ENCODE results near the gene MTHFD1L.
A peak's percentile ranks its signal among the peaks of the same experiment; 100 is the strongest.
"Not testable (repeated sequence)": the region's sequence is repeated elsewhere in the genome, so short reads cannot be mapped to it uniquely, and the experiment has no call there.

MTHFD1L gene

DNA sequence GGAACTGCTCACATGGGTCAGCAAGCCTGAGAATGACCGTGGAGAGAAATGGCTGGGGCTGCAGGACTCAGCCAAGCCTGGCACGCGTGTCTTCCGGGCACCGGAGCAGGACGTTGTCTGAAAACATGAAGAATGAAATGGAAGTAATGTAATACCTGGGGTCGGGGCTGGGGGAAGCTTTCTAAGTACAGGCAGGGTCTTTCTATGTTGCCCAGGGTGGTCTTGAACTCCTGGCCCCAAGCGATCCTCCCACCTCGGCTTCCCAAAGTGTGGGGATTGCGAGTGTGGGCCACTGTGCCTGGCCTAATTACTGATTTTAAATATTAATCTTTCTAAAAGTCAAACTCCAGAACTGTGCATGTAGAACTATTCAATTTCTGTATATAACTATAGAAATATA is 218.8 kb downstream of the MTHFD1L start:
- TF ChIP-seq, protein P1, sequence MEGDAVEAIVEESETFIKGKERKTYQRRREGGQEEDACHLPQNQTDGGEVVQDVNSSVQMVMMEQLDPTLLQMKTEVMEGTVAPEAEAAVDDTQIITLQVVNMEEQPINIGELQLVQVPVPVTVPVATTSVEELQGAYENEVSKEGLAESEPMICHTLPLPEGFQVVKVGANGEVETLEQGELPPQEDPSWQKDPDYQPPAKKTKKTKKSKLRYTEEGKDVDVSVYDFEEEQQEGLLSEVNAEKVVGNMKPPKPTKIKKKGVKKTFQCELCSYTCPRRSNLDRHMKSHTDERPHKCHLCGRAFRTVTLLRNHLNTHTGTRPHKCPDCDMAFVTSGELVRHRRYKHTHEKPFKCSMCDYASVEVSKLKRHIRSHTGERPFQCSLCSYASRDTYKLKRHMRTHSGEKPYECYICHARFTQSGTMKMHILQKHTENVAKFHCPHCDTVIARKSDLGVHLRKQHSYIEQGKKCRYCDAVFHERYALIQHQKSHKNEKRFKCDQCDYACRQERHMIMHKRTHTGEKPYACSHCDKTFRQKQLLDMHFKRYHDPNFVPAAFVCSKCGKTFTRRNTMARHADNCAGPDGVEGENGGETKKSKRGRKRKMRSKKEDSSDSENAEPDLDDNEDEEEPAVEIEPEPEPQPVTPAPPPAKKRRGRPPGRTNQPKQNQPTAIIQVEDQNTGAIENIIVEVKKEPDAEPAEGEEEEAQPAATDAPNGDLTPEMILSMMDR (IDR thresholded peaks at IDR 0.05; ENCODE audit: low read depth, low read length): no peak

DNA sequence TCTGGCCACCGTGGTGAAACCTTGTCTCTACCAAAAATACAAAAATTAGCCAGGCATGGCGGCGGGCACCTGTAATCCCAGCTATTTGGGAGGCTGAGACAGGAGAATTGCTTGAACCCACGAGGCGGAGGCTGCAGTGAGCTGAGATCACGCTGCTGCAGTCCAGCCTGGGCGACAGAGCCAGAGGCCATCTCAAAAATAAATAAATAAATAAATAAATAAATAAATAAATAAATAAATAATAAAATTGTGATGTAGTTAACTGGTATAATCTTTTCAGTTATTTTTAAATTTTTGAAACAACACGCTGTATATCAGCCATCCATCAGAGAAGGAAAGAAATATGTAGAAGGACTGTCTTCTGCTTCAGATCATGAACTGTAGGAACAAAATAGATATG is 221.6 kb downstream of the MTHFD1L start:
- not testable (repeated sequence) for H3K4me3 ChIP-seq (replicated peaks in 1 of 2; ENCODE audit: low read depth in 2 of 2, low read length in 2 of 2); DNase-seq (ENCODE audit: low read depth in 2 of 2)

More for the DNA sequence above, 218.8 kb downstream of the MTHFD1L start:
- DNase-seq (ENCODE audit: low read depth in 2 of 2): no peak
- no peak overlapping the region for H3K4me3 ChIP-seq (replicated peaks in 1 of 2; ENCODE audit: low read depth in 2 of 2, low read length in 2 of 2)

DNA sequence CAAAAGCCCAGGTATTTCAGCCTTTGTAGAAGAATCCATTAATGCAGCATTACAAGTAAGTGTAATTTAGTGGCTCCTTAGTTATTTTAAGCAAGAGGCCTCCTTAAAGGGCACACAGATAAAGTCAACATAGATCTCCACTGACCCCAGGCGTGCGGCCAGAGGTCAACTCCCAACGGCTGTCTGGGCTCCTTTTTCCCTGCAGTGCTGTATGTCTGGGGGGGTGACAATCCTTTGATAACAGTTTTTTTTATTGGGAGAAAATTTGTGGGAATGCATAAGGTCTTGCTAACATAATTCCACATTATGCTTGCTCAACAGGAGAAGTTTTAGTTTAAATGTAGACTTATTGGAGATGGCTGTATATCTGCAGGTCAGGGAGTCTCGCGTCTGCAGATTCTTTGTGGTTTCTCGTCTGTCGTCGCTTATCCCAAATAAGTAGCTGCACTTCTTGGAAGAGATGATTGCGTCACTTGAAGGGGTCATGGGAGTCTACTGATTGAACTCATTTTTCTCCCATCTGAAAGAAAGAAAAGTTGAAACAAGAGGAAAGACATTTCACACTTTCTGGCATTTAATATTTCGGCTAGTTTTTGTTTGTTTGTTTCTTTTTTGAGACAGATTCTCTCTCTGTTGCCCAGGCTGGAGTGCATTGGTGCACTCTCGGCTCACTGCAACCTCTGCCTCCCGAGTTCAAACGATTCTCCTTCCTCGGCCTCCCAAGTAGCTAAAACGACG is 222.5 kb downstream of the MTHFD1L start:
- H3K4me3 ChIP-seq (replicated peaks in 1 of 2; ENCODE audit: low read depth in 2 of 2, low read length in 2 of 2): no peak overlapping the region
- TF ChIP-seq, protein P1 (IDR thresholded peaks at IDR 0.05; ENCODE audit: low read depth, low read length): no peak
- DNase-seq (ENCODE audit: low read depth in 2 of 2): peak; percentile 63 to 92

DNA sequence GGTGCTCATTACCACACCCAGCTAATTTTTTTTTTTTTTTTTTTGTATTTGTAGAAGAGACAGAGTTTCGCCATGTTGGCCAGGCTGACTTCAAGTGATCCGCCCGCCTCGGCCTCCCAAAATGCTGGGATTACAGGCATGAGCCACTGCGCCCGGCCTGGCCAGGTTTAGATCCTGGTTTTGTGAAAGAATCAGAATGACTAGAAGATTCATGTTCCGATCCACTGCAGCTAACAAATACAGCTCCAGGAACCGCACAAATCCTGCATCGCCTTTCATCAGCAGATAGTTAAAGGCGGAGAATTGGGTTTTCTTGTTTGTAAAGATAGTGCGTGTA is 223.1 kb downstream of the MTHFD1L start:
- no peak overlapping the region for H3K4me3 ChIP-seq (replicated peaks in 1 of 2; ENCODE audit: low read depth in 2 of 2, low read length in 2 of 2)
- DNase-seq (ENCODE audit: low read depth in 2 of 2): no peak
- TF ChIP-seq, protein P1 (IDR thresholded peaks at IDR 0.05; ENCODE audit: low read depth, low read length): no peak

DNA sequence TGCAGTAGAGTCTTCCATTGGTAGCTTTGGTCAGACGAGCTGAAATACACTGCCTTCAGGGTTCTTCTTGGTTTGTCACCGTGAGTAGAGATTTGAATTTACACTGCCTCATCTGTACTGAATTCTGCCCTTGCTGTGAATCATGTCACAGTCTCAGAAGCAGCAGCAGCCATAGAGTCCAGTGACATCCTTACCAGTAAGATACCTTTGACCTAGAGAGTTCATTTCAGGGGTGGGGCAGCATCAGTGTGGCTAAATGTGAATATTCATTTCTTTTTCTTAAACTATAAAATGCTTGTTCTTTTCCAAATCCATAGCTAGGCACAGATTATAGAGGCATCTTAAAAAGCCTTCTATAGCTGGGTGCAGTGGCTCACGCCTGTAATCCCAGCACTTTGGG is 223.5 kb downstream of the MTHFD1L start:
- H3K4me3 ChIP-seq (replicated peaks in 1 of 2; ENCODE audit: low read depth in 2 of 2, low read length in 2 of 2): no peak overlapping the region
- DNase-seq (ENCODE audit: low read depth in 2 of 2): no peak
- TF ChIP-seq, protein P1 (IDR thresholded peaks at IDR 0.05; ENCODE audit: low read depth, low read length): no peak

DNA sequence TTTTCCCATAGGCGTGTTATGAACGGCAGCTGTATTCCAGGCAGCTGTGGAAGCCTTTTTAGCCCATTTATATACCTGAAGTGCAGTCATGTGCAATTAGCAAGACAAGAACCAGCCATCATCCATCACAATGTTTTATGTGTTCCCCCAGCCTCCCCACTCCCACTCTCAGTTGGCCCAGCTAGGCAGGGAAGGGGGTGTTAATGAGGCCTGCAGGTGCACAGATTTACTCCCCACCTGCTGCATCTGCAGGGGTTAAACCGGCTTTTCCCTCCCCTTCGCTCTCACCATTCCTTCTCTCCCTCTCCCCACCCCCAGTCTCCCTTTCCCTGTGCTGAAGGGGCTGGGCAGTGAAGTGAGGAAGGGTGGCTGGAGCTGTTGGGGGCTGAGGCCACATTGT is 224.5 kb downstream of the MTHFD1L start:
- DNase-seq (ENCODE audit: low read depth in 2 of 2): no peak
- TF ChIP-seq, protein P1 (IDR thresholded peaks at IDR 0.05; ENCODE audit: low read depth, low read length): no peak

DNA sequence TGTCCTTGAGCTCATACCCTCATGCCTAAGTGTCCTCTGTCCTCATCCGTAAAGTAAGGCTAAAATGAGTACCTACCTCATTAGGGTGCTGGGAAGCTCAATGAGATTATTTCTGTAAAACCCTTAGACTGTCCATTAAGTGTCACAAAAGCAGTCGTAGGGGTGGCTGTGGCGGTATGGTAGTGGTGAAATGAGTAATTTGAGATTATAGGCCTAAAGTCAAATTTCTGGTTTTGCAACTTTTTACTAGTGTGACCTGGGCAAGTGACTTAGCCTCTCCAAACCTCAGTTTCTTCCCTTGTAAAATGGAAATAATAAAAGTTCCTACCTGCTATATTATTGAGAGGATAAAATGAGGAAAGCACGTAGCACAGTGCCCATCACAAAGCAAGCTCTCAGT is 226.1 kb downstream of the MTHFD1L start:
- TF ChIP-seq, protein P1 (IDR thresholded peaks at IDR 0.05; ENCODE audit: low read depth, low read length): no peak
- no peak for DNase-seq (ENCODE audit: low read depth in 2 of 2)
- H3K4me3 ChIP-seq (replicated peaks in 1 of 2; ENCODE audit: low read depth in 2 of 2, low read length in 2 of 2): no peak overlapping the region

More for the DNA sequence above, 224.5 kb downstream of the MTHFD1L start:
- H3K4me3 ChIP-seq (replicated peaks in 1 of 2; ENCODE audit: low read depth in 2 of 2, low read length in 2 of 2): no peak overlapping the region
